WERI-Rb-1 (cell line): ENCODE measurements around the gene EVI5.

Experiments used
- DNase-seq: peaks from one replicate; pipeline ENCODE4 v3.0.0-alpha.2; 2020
- H3K27ac ChIP-seq: fragments of 250-450 bp; sonication (Bioruptor Pico); 2 replicates; pipeline ENCODE4 v1.5.1; 2020; ENCODE audit warnings: mild to moderate bottlenecking, moderate library complexity
- H3K27me3 ChIP-seq: fragments of 250-450 bp; sonication (Bioruptor Pico); 2 replicates; pipeline ENCODE4 v1.5.1; 2021; ENCODE audit warnings: mild to moderate bottlenecking, low read depth, moderate library complexity; ENCODE audit not compliant: insufficient read depth, severe bottlenecking
- H3K36me3 ChIP-seq: fragments of 250-450 bp; sonication (Bioruptor Pico); 2 replicates; pipeline ENCODE4 v1.5.1; 2020; ENCODE audit warnings: mild to moderate bottlenecking, moderate library complexity
- H3K4me3 ChIP-seq: 2 replicates; pipeline ENCODE4 v1.5.1; 2011; ENCODE audit warnings: low read depth, mild to moderate bottlenecking, control low read depth, low read length
- H3K9me3 ChIP-seq: fragments of 250-450 bp; sonication (Bioruptor Pico); 2 replicates; pipeline ENCODE4 v1.5.1; 2021; ENCODE audit warnings: mild to moderate bottlenecking, moderate library complexity; ENCODE audit not compliant: severe bottlenecking
- CTCF ChIP-seq: IDR thresholded peaks from 2 replicates; pipeline ENCODE4 v1.5.1; 2011; ENCODE audit warnings: low read depth, mild to moderate bottlenecking, control low read depth, inconsistent platforms, low read length

The EVI5 gene

GRCh38 chr1:92482665-92483609, 302.0 kb downstream of the EVI5 start:
- Histone ChIP-seq H3K27ac (no peak overlapping the region), H3K36me3 (no peaks in the 10 kb centered on the region), H3K4me3 (peak overlapping the region; percentile 72), H3K9me3 (peaks cover 13% of the 10 kb centered on the region), H3K27me3 (peaks cover 51% of the 10 kb centered on the region)
- DNase-seq = no peak
- no peak for TF ChIP-seq CTCF

- H3K27me3 ChIP-seq = peaks cover 46% of the 10 kb centered on the region
- no peaks in the 10 kb centered on the region for H3K36me3 ChIP-seq
- no peak overlapping the region for H3K27ac ChIP-seq
- peak overlapping the region; percentile 72 for H3K4me3 ChIP-seq
- no peak for DNase-seq
- TF ChIP-seq CTCF = no peak
- peaks cover 13% of the 10 kb centered on the region for H3K9me3 ChIP-seq
Observed at GRCh38 chr1:92481971-92482664, 302.8 kb downstream of the EVI5 start.

GRCh38 chr1:92481599-92481925, 303.3 kb downstream of the EVI5 start:
- Histone ChIP-seq H3K4me3 (no peak overlapping the region), H3K9me3 (peaks cover 13% of the 10 kb centered on the region), H3K27ac (no peak overlapping the region), H3K36me3 (no peaks in the 10 kb centered on the region), H3K27me3 (peaks cover 42% of the 10 kb centered on the region)
- no peak for TF ChIP-seq CTCF
- no peak for DNase-seq

GRCh38 chr1:92480813-92481598, 303.9 kb downstream of the EVI5 start:
- DNase-seq = no peak
- no peaks in the 10 kb centered on the region for H3K36me3 ChIP-seq
- H3K9me3 ChIP-seq = peaks cover 13% of the 10 kb centered on the region
- H3K27me3 ChIP-seq = peaks cover 40% of the 10 kb centered on the region
- H3K27ac ChIP-seq = no peak overlapping the region
- H3K4me3 ChIP-seq = no peak overlapping the region
- TF ChIP-seq CTCF = no peak

GRCh38 chr1:92480200-92480812, 304.6 kb downstream of the EVI5 start:
- Histone ChIP-seq H3K9me3 (peaks cover 13% of the 10 kb centered on the region), H3K27ac (no peak overlapping the region), H3K27me3 (peaks cover 33% of the 10 kb centered on the region), H3K36me3 (no peaks in the 10 kb centered on the region), H3K4me3 (no peak overlapping the region)
- DNase-seq = no peak
- TF ChIP-seq CTCF = no peak
